HEK293 (cell line): ENCODE measurements around the gene ERCC1.

Source experiments
- CTCF ChIA-PET: fragments of 350-600 bp; formaldehyde crosslinking; extraction: SDS; loops from one replicate; lab custom pipeline; 2021; ENCODE audit warnings: antibody characterized with exemption; lab: Yijun Ruan, JAX
- POLR2A ChIA-PET: fragments of 300-600 bp; formaldehyde crosslinking; extraction: SDS; loops from one replicate; lab custom pipeline; 2020; ENCODE audit warnings: antibody characterized with exemption, inconsistent platforms; lab: Yijun Ruan, JAX
- H3K27ac ChIP-seq: fragments of 200-500 bp; sonication (Bioruptor generic); 2 replicates; pipeline ENCODE4 v1.5.1; 2014; ENCODE audit warnings: low read depth, low read length, control low read depth, inconsistent platforms; ENCODE audit errors: extremely low read depth
- H3K36me3 ChIP-seq, 2 experiments: fragments of 200-500 bp in 1 of 2; sonication (Bioruptor generic) in 1 of 2; 1 replicate in 1 of 2; 2 replicates in 1 of 2; pipeline ENCODE4 v1.5.1; 2014 to 2017; ENCODE audit warnings: inconsistent platforms in 2 of 2, low read length in 2 of 2; ENCODE audit not compliant: control insufficient read depth in 2 of 2, insufficient read depth in 1 of 2
- H3K4me1 ChIP-seq: fragments of 200-500 bp; sonication (Bioruptor generic); 2 replicates; pipeline ENCODE4 v1.5.1; 2014; ENCODE audit warnings: mild to moderate bottlenecking, low read length, inconsistent platforms; ENCODE audit not compliant: control insufficient read depth, insufficient read depth
- H3K4me3 ChIP-seq: 2 replicates; pipeline ENCODE4 v1.5.1; 2011; ENCODE audit warnings: low read depth, mild to moderate bottlenecking, control low read depth, low read length, moderate library complexity
- H3K9me3 ChIP-seq: fragments of 200-500 bp; sonication (Bioruptor generic); 2 replicates; pipeline ENCODE4 v1.5.1; 2014; ENCODE audit warnings: low read depth, low read length, inconsistent platforms; ENCODE audit not compliant: control insufficient read depth, insufficient read depth
- BCL11A ChIP-seq: fragments of 450-650 bp; formaldehyde crosslinking; IDR thresholded peaks from 2 replicates; pipeline ENCODE4 v1.5.1; 2016; ENCODE audit warnings: low read depth, missing biosample characterization, missing genetic modification characterization
- GFI1B ChIP-seq: fragments of 450-650 bp; formaldehyde crosslinking; IDR thresholded peaks from 2 replicates; pipeline ENCODE4 v1.5.1; 2016; ENCODE audit warnings: missing biosample characterization, missing genetic modification characterization
- KLF10 ChIP-seq: fragments of 450-650 bp; IDR thresholded peaks from 2 replicates; pipeline ENCODE4 v1.5.1; 2018; ENCODE audit warnings: missing biosample characterization, mild to moderate bottlenecking, missing genetic modification characterization
- OSR2 ChIP-seq: fragments of 450-650 bp; formaldehyde crosslinking; IDR thresholded peaks from 2 replicates; pipeline ENCODE4 v1.5.1; 2016; ENCODE audit warnings: missing biosample characterization, missing genetic modification characterization
- PRDM10 ChIP-seq: fragments of 450-650 bp; formaldehyde crosslinking; IDR thresholded peaks from 2 replicates; pipeline ENCODE4 v1.5.1; 2016; ENCODE audit warnings: missing biosample characterization, missing genetic modification characterization
- ZBTB10 ChIP-seq: fragments of 450-650 bp; formaldehyde crosslinking; IDR thresholded peaks from 2 replicates; pipeline ENCODE4 v1.5.1; 2016; ENCODE audit warnings: missing biosample characterization, missing genetic modification characterization
- ZBTB44 ChIP-seq: fragments of 450-650 bp; IDR thresholded peaks from 2 replicates; pipeline ENCODE4 v1.5.1; 2018; ENCODE audit warnings: missing biosample characterization, mild to moderate bottlenecking, missing genetic modification characterization
- ZFHX2 ChIP-seq: fragments of 450-650 bp; formaldehyde crosslinking; conservative IDR thresholded peaks from 2 replicates; pipeline ENCODE4 v1.5.1; 2016; ENCODE audit warnings: missing biosample characterization, missing genetic modification characterization
- ZNF121 ChIP-seq: fragments of 450-650 bp; formaldehyde crosslinking; IDR thresholded peaks from 2 replicates; pipeline ENCODE4 v1.5.1; 2016; ENCODE audit warnings: missing biosample characterization, missing genetic modification characterization
- ZNF223 ChIP-seq: fragments of 450-650 bp; formaldehyde crosslinking; IDR thresholded peaks from 2 replicates; pipeline ENCODE4 v1.5.1; 2016; ENCODE audit warnings: missing biosample characterization, missing genetic modification characterization
- ZNF23 ChIP-seq: fragments of 450-650 bp; formaldehyde crosslinking; IDR thresholded peaks from 2 replicates; pipeline ENCODE4 v1.5.1; 2016; ENCODE audit warnings: missing biosample characterization, missing genetic modification characterization, borderline replicate concordance
- ZNF324 ChIP-seq: fragments of 450-650 bp; formaldehyde crosslinking; IDR thresholded peaks from 2 replicates; pipeline ENCODE4 v1.5.1; 2016; ENCODE audit warnings: missing biosample characterization, missing genetic modification characterization
- ZNF391 ChIP-seq: fragments of 450-650 bp; formaldehyde crosslinking; IDR thresholded peaks from 2 replicates; pipeline ENCODE4 v1.5.1; 2016; ENCODE audit warnings: low read depth, missing biosample characterization, missing genetic modification characterization, borderline replicate concordance
- ZNF423 ChIP-seq: fragments of 450-650 bp; formaldehyde crosslinking; IDR thresholded peaks from 2 replicates; pipeline ENCODE4 v1.5.1; 2016; ENCODE audit warnings: missing biosample characterization, missing genetic modification characterization
- ZNF747 ChIP-seq: fragments of 450-650 bp; formaldehyde crosslinking; IDR thresholded peaks from 2 replicates; pipeline ENCODE4 v1.5.1; 2016; ENCODE audit warnings: missing biosample characterization, missing genetic modification characterization
- ZNF777 ChIP-seq: fragments of 450-650 bp; formaldehyde crosslinking; IDR thresholded peaks from 2 replicates; pipeline ENCODE4 v1.5.1; 2017; ENCODE audit warnings: missing biosample characterization, missing genetic modification characterization, borderline replicate concordance
- ZNF830 ChIP-seq: fragments of 450-650 bp; IDR thresholded peaks from 2 replicates; pipeline ENCODE4 v1.5.0; 2018; ENCODE audit warnings: missing biosample characterization, missing genetic modification characterization, low read depth, mild to moderate bottlenecking, moderate library complexity
- ZSCAN18 ChIP-seq: fragments of 450-650 bp; formaldehyde crosslinking; IDR thresholded peaks from 2 replicates; pipeline ENCODE4 v1.5.1; 2016; ENCODE audit warnings: missing biosample characterization, missing genetic modification characterization
- ZSCAN4 ChIP-seq: fragments of 450-650 bp; formaldehyde crosslinking; IDR thresholded peaks from 2 replicates; pipeline ENCODE4 v1.5.1; 2017; ENCODE audit warnings: missing biosample characterization, missing genetic modification characterization

Gene ERCC1

GRCh38 chr19:45455707-45456499 is 32.2 kb upstream of the ERCC1 start (continued):
- TF ChIP-seq ZNF830 (no peak), ZFHX2 (peak; percentile 97), OSR2 (tag by site-specific recombination) (peak; percentile 28; the same call in 1 of the 2 replicates), ZNF23 (tag by site-specific recombination) (no peak), ZNF423 (tag by site-specific recombination) (no peak)

- H3K36me3 ChIP-seq = no peaks in the 10 kb centered on the region
- ChIA-PET CTCF (interaction anchor here (0.6 to 2.9 kb wide), 4 partner anchors 13 to 369 kb away, joined by 3 to 15 read pairs (median 3); no protein-coding TSS in a partner anchor), POLR2A (interaction anchor here (1.2 kb wide), 1 partner anchor 16 kb away, joined by 3 read pairs; the partner anchor contains the start of gene FOSB)
- H3K27ac ChIP-seq = no peak overlapping the region
- peak; percentile 88 for TF ChIP-seq ZNF121 (tag by site-specific recombination)
- TF ChIP-seq ZSCAN18 (tag by site-specific recombination) = no peak
- TF ChIP-seq, all 188 proteins: peak for 1
- Histone ChIP-seq H3K9me3 (no peaks in the 10 kb centered on the region), H3K4me1 (peaks cover 11% of the 10 kb centered on the region; the same call in 1 of the 2 replicates), H3K4me3 (no peak overlapping the region)
Measured at GRCh38 chr19:45451850-45452387, 28.2 kb upstream of the ERCC1 start.

GRCh38 chr19:45451131-45451849 is 27.6 kb upstream of the ERCC1 start:
- no peak overlapping the region for H3K27ac ChIP-seq
- H3K4me1 ChIP-seq = peaks cover 11% of the 10 kb centered on the region; the same call in 1 of the 2 replicates
- peak overlapping the region; percentile 14 for H3K4me3 ChIP-seq
- ChIA-PET CTCF (interaction anchor here (0.9 to 2.9 kb wide), 2 partner anchors 12 to 27 kb away, joined by 3 to 15 read pairs; no protein-coding TSS in a partner anchor), POLR2A (interaction anchor here (1.2 kb wide), 1 partner anchor 17 kb away, joined by 3 read pairs; the partner anchor contains the start of gene FOSB)
- H3K9me3 ChIP-seq = no peaks in the 10 kb centered on the region
- TF ChIP-seq ZSCAN4 (tag by site-specific recombination) = no peak
- no peak for TF ChIP-seq GFI1B (tag by site-specific recombination)
- no peak for TF ChIP-seq ZNF747 (tag by site-specific recombination)
- TF ChIP-seq ZBTB10 (tag by site-specific recombination) = peak; percentile 34; the same call in 1 of the 2 replicates
- peak; percentile 18; the same call in 1 of the 2 replicates for TF ChIP-seq ZNF391
- no peak for TF ChIP-seq ZBTB44 (tag by site-specific recombination)
- no peak for TF ChIP-seq ZNF223 (tag by site-specific recombination)
- peak; percentile 48; the same call in 1 of the 2 replicates for TF ChIP-seq PRDM10 (tag by site-specific recombination)
- TF ChIP-seq ZNF324 (tag by site-specific recombination) = no peak
- no peak for TF ChIP-seq BCL11A (tag by site-specific recombination)
- peak; percentile 81 for TF ChIP-seq ZNF777 (tag by site-specific recombination)
- no peak for TF ChIP-seq KLF10 (tag by site-specific recombination)
- H3K36me3 ChIP-seq = no peaks in the 10 kb centered on the region
